Heart left ventricle (tissue), 16 donors: Measurements from ENCODE around the gene TNFRSF14. TPM values are rescaled to one million over a fixed set of nuclear protein-coding genes. Genes with fewer than 3 reads are reported as not detected.
"Not testable (repeated sequence)": the region's sequence is repeated elsewhere in the genome, so short reads cannot be mapped to it uniquely, and the experiment has no call there.

Experiments used
- ATAC-seq, 4 donors: fragments of 200-7000 bp; cut with Tn5 transposase; one replicate each; pipeline ENCODE4 v1.9.1; 2020 to 2022; ENCODE audit warnings: moderate library complexity in 4 of 4, mild to moderate bottlenecking in 3 of 4, moderate number of reproducible peaks in 1 of 4
- DNase-seq, 5 donors: peaks; one replicate each; pipeline ENCODE4 v3.0.0-alpha.2; 2020
- H3K27ac ChIP-seq, 12 donors: fragments of 200-600 bp; sonication (generic) in 4 of 12; one replicate each; pipeline versions ENCODE4 v1.5.0 to v1.8.0; 2016 to 2022; ENCODE audit warnings: mild to moderate bottlenecking in 2 of 12
- H3K27me3 ChIP-seq, 9 donors: fragments of 200-600 bp; sonication (generic) in 2 of 9; one replicate each; pipeline versions ENCODE4 v1.5.1 to v1.8.0; 2016 to 2022; ENCODE audit warnings: mild to moderate bottlenecking in 3 of 9
- H3K36me3 ChIP-seq, 9 donors: fragments of 200-600 bp; sonication (generic) in 2 of 9; one replicate each; pipeline versions ENCODE4 v1.5.0 to v1.8.0; 2018 to 2022; ENCODE audit warnings: mild to moderate bottlenecking in 2 of 9
- H3K4me1 ChIP-seq, 12 donors: fragments of 200-600 bp; sonication (generic) in 4 of 12; one replicate each; pipeline versions ENCODE4 v1.5.0 to v1.8.0; 2016 to 2022; ENCODE audit warnings: mild to moderate bottlenecking in 3 of 12
- H3K4me3 ChIP-seq, 12 donors: fragments of 200-600 bp; sonication (generic) in 4 of 12; one replicate each; pipeline versions ENCODE4 v1.5.0 to v1.8.0; 2017 to 2022; ENCODE audit warnings: mild to moderate bottlenecking in 9 of 12, moderate library complexity in 4 of 12
- H3K9me3 ChIP-seq, 12 donors: fragments of 200-600 bp; sonication (generic) in 4 of 12; one replicate each; pipeline versions ENCODE4 v1.5.0 to v1.8.0; 2016 to 2022; ENCODE audit warnings: mild to moderate bottlenecking in 1 of 12
- CTCF ChIP-seq, 12 donors: fragments of 200-600 bp; sonication (generic) in 4 of 12; IDR thresholded peaks; one replicate each; pipeline versions ENCODE4 v1.5.0 to v1.8.0; 2018 to 2022; ENCODE audit warnings: antibody characterized with exemption in 12 of 12, mild to moderate bottlenecking in 5 of 12
- POLR2A ChIP-seq, 2 donors: fragments of 450-650 bp; IDR thresholded peaks; one replicate each; pipeline ENCODE4 v1.6.1; 2017; ENCODE audit warnings: antibody characterized with exemption in 2 of 2, mild to moderate bottlenecking in 2 of 2, moderate library complexity in 2 of 2
- WGBS, 4 donors: extraction: QIAGEN DNeasy Blood & Tissue Kit in 2 of 4; methylation state at CpG; one replicate each; pipeline versions ENCODE4 v1.1.5 to v1.1.7; 2013 to 2018; 5-methylcytosine and 5-hydroxymethylcytosine counted together
- intact Hi-C, 10 donors: fragments of 100-400 bp; cut with DNase I; formaldehyde crosslinking; loops; one replicate each; pipeline versions ENCODE4 v1.11.1 to v1.14.2; 2022
- polyA plus RNA-seq, 2 donors: library from polyadenylated mRNA; stranded (reverse); fragments of 200-250 nt; gene quantifications; one replicate each; pipeline ENCODE4 v1.2.3, GENCODE V29; 2013
- total RNA-seq, 9 donors: library from RNA; depleted of rRNA in 2 of 9; stranded (reverse); fragments of >200 nt in 2 of 9; fragmentation: NEBNext Ultra II Directional in 3 of 9; extraction: Animal tissue kit (Norgen Biotek cat#: 25700) in 3 of 9; gene quantifications; one replicate each; pipeline versions ENCODE4 v1.1.0 to v1.2.4, GENCODE V29; 2016 to 2023
- donor health status: ischemic (EF 13 %, LVEDD 7.1; RV severe dilation, severe dysfunction).
- donor health status: healthy with polysubstance abuse.
- donor health status: DM: no; HTN: yes; CAD: no.
- donor health status: DM: no; HTN: no; CAD: no.
- donor health status: ischemic (EF 25% LVEDD 6.9; RV normal size, moderate dysfunction).
- donor health status: ischemic (EF 25% LVEDD 5.7; RV mildly dilated, moderate dysfunction).
- donor health status: healthy.
- donor health status: DM: yes; HTN: yes; CAD: no.
- donor health status: ischemic (EF 35%, LVEDD 5.7; RV mildly dilated, moderate dysfunction).
- donor health status: nonischemic (EF 11% LVEDD 7.7; RV severe dilation, severe dysfunction).
- donor health status: DM: yes; HTN: yes; CAD: no.
- donor health status: PGD.
- donor health status: ischemic (EF 29% LVEDD 5.4; RV normal size, mild dysfunction).
- donor health status: nonischemic (EF 23%, LVEDD 6.1; RV moderate dilation, normal function).

TNFRSF14 gene
- total and polyA plus RNA-seq, 11 donors = 7.8 to 70.8 (median 14.3) TPM

- no peak overlapping the region for H3K4me3 ChIP-seq
- H3K9me3 ChIP-seq = peaks cover 0 to 11% (median 3%) of the 10 kb centered on the region in 12 donors
- DNase-seq = no peak
- WGBS, 4 donors = 87 to 95% (median 89%) methylated on average over 15 to 17 of the region's 17 CpGs
- no peak for TF ChIP-seq POLR2A (IDR thresholded peaks at IDR 0.05)
- TF ChIP-seq CTCF (IDR thresholded peaks at IDR 0.05) = no peak
- H3K27me3 ChIP-seq = peaks cover 0 to 13% (median 0%) of the 10 kb centered on the region in 9 donors
- ATAC-seq = no peak
- H3K36me3 ChIP-seq = no peaks in the 10 kb centered on the region
- no peak overlapping the region for H3K27ac ChIP-seq
- intact Hi-C loops = no loop called here
- no peaks in the 10 kb centered on the region for H3K4me1 ChIP-seq
Measured at GRCh38 chr1:2569060-2569459, 12.9 kb downstream of the TNFRSF14 start.

- H3K4me3 ChIP-seq, intact Hi-C loops, H3K27ac ChIP-seq, H3K4me1 ChIP-seq, H3K36me3 ChIP-seq: not testable (repeated sequence)
- DNase-seq = peak in 1 of 5 donors; percentile 5
- 76 to 88% (median 77%) methylated on average over 13 of the region's 13 CpGs for WGBS, 4 donors
- ATAC-seq = peak in 1 of 4 donors; percentile 60
- Histone ChIP-seq H3K27me3 (peaks cover 0 to 13% (median 0%) of the 10 kb centered on the region in 9 donors), H3K9me3 (peaks cover 0 to 12% (median 3%) of the 10 kb centered on the region in 12 donors)
Measured at GRCh38 chr1:2569703-2570102, 13.5 kb downstream of the TNFRSF14 start.

DNA sequence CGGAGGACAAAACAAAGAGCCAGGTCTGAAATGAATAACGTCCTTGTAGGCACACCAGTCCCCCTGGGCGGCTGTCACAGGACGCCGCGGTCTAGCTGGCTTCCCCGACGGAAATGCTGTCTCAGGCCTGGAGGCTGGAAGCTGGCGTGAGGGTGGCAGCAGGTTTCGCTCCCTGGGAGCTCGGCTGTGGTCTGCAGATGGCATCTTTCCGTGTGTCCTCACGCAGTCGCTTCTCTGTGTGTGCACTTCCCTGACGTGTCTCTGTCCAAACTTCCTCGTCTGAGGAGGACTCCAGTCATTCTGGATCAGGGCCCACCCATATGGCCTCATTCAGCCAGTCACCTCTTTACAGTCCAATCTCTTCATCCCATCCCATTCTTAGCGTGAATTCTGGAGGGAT is 14.2 kb downstream of the TNFRSF14 start:
- Histone ChIP-seq H3K4me3 (no peak overlapping the region), H3K9me3 (peaks cover 0 to 12% (median 3%) of the 10 kb centered on the region in 12 donors), H3K27me3 (peaks cover 0 to 13% (median 0%) of the 10 kb centered on the region in 9 donors), H3K4me1 (no peaks in the 10 kb centered on the region), H3K36me3 (no peaks in the 10 kb centered on the region), H3K27ac (no peak overlapping the region)
- TF ChIP-seq POLR2A (IDR thresholded peaks at IDR 0.05) = no peak
- no peak for TF ChIP-seq CTCF (IDR thresholded peaks at IDR 0.05)
- intact Hi-C loops = no loop called here
- DNase-seq (no peak), ATAC-seq (no peak)
- 76 to 89% (median 87%) methylated on average over 16 to 17 of the region's 17 CpGs for WGBS, 4 donors

DNA sequence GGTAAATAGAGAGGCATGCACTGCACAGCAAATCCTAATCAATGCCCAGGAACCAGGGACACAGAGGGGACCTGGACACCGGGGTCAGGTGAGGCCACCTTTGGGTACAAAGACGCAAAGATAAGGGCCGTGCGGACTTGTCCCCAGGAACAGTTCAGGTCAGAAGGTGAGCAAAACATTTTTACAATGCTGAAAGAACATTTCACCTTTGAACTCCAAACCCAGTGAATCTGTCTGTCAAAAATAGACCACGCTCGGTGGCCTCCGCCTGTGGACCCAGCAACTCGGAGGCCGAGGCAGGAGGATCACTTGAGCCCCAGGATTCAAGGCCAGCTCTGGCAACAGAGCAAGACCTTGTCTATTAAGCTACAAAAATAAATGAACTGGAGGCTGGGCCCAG is 15.2 kb downstream of the TNFRSF14 start:
- Histone ChIP-seq H3K4me1 (peaks cover 0 to 9% (median 8%) of the 10 kb centered on the region in 12 donors), H3K4me3 (no peak overlapping the region), H3K27ac (no peak overlapping the region), H3K36me3 (no peaks in the 10 kb centered on the region), H3K9me3 (peaks cover 0 to 12% (median 3%) of the 10 kb centered on the region in 12 donors), H3K27me3 (peaks cover 0 to 11% (median 0%) of the 10 kb centered on the region in 9 donors)
- WGBS, 4 donors = 93 to 98% (median 93%) methylated on average over 9 of the region's 9 CpGs
- DNase-seq (no peak), ATAC-seq (no peak)
- intact Hi-C loops = no loop called here
- TF ChIP-seq CTCF (IDR thresholded peaks at IDR 0.05) = no peak
